ENCODE results near the gene PEX6.

DNA sequence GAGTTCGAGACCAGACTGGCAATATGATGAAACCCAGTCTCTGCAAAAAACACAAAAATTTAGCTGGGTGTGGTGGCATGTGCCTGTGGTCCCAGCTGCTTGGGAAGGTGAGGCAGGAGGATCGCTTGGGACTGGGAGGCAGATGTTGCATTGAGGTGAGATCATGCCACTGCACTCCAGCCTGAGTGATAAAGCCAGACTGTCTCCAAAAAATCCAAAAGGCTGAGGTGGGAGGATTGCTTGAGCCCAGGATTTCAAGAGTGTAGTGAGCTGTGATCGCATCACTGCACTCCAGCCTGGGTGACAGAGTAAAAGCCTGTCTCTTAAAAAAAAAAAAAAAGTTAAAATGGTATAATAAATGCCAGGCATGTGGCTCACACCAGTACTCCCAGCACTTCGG lies 64.4 kb downstream of the PEX6 start:
- TF ChIP-seq CTCF (conservative IDR thresholded peaks at IDR 0.05 in 1 of 2, IDR thresholded peaks at IDR 0.05 in 1 of 2; ENCODE audit: extremely low read depth in 1 of 2, insufficient read depth in 1 of 2, low read depth in 1 of 2, low read length in 2 of 2) = no peak
- TF ChIP-seq EZH2 (IDR thresholded peaks at IDR 0.05; ENCODE audit: borderline replicate concordance, low read length) = no peak
